Measurements from ENCODE around the gene GAB2.
A peak's percentile ranks its signal among the peaks of the same experiment; 100 is the strongest.

The GAB2 gene

DNA sequence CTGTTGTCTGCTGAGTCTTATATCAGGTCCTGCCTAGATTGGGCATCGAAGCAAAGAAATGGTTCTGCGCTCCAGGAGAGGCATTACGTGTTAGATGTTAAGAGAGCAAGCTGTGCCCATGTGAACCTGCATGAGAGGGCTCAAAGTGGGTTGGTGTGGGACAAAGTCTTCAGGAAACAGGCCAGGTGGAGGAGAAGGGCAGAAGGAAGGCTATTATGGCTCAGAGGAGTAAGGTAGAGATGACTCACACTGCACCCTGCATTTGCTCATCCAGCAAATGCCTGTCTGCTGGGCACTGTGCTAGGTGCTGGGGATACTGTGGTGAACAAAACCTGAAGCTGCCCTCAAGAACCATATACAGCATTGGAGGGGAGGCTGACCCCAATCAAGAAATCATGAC lies 223.1 kb downstream of the GAB2 start:
- H3K27ac ChIP-seq (ENCODE audit: low read depth in 2 of 2, low read length in 2 of 2), result no peak overlapping the region
- no peak overlapping the region for H3K9ac ChIP-seq (ENCODE audit: low read depth in 1 of 2, low read length in 2 of 2)
- peaks cover 3 to 4% of the 10 kb centered on the region in 2 donors for H3K4me1 ChIP-seq (ENCODE audit: control insufficient read depth in 2 of 2, insufficient read depth in 2 of 2, low read length in 2 of 2)
- H3K36me3 ChIP-seq (ENCODE audit: control insufficient read depth in 2 of 2, insufficient read depth in 2 of 2, low read length in 2 of 2), result peaks cover 3% of the 10 kb centered on the region in 2 donors
- no peaks in the 10 kb centered on the region for H3K9me3 ChIP-seq (ENCODE audit: control insufficient read depth in 2 of 2, low read length in 2 of 2)
- H3K4me3 ChIP-seq (ENCODE audit: low read length in 2 of 2), result no peak overlapping the region
- H3K27me3 ChIP-seq (ENCODE audit: control insufficient read depth in 2 of 2, insufficient read depth in 2 of 2, low read length in 2 of 2), result no peaks in the 10 kb centered on the region

DNA sequence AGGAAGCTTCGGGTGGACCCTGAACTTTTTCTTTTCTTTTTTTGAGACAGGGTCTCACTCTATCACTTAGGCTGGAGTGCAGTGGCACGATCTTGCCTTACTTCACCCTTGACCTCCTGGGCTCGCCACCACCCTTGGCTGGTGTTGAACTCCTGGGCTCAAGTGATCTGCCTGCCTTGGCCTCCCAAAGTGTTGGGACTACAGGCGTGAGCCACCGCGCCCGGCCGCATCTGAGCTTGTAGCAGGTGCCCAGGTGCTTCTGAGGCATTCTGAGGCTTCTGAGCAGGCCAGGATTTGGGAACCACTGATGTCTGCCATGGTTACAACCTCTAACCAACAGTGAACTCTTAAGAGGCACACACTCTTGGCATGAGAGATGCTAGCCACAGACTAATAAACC lies 223.8 kb downstream of the GAB2 start:
- peaks cover 8 to 10% of the 10 kb centered on the region in 2 donors for H3K4me1 ChIP-seq (ENCODE audit: control insufficient read depth in 2 of 2, insufficient read depth in 2 of 2, low read length in 2 of 2)
- H3K4me3 ChIP-seq (ENCODE audit: low read length in 2 of 2), result no peak overlapping the region
- no peak overlapping the region for H3K9ac ChIP-seq (ENCODE audit: low read depth in 1 of 2, low read length in 2 of 2)
- H3K9me3 ChIP-seq (ENCODE audit: control insufficient read depth in 2 of 2, low read length in 2 of 2), result no peaks in the 10 kb centered on the region
- H3K27ac ChIP-seq (ENCODE audit: low read depth in 2 of 2, low read length in 2 of 2), result no peak overlapping the region
- peaks cover 1 to 3% of the 10 kb centered on the region in 2 donors for H3K36me3 ChIP-seq (ENCODE audit: control insufficient read depth in 2 of 2, insufficient read depth in 2 of 2, low read length in 2 of 2)
- H3K27me3 ChIP-seq (ENCODE audit: control insufficient read depth in 2 of 2, insufficient read depth in 2 of 2, low read length in 2 of 2), result no peaks in the 10 kb centered on the region

- Histone ChIP-seq H3K4me3 (ENCODE audit: low read length in 2 of 2) (no peak overlapping the region), H3K27ac (ENCODE audit: low read depth in 2 of 2, low read length in 2 of 2) (no peak overlapping the region), H3K9me3 (ENCODE audit: control insufficient read depth in 2 of 2, low read length in 2 of 2) (no peaks in the 10 kb centered on the region), H3K4me1 (ENCODE audit: control insufficient read depth in 2 of 2, insufficient read depth in 2 of 2, low read length in 2 of 2) (peaks cover 8 to 11% of the 10 kb centered on the region in 2 donors), H3K9ac (ENCODE audit: low read depth in 1 of 2, low read length in 2 of 2) (no peak overlapping the region), H3K36me3 (ENCODE audit: control insufficient read depth in 2 of 2, insufficient read depth in 2 of 2, low read length in 2 of 2) (peaks cover 0 to 2% of the 10 kb centered on the region in 2 donors), H3K27me3 (ENCODE audit: control insufficient read depth in 2 of 2, insufficient read depth in 2 of 2, low read length in 2 of 2) (no peaks in the 10 kb centered on the region)
Measured at GRCh38 chr11:78192911-78193351, 224.7 kb downstream of the GAB2 start.

DNA sequence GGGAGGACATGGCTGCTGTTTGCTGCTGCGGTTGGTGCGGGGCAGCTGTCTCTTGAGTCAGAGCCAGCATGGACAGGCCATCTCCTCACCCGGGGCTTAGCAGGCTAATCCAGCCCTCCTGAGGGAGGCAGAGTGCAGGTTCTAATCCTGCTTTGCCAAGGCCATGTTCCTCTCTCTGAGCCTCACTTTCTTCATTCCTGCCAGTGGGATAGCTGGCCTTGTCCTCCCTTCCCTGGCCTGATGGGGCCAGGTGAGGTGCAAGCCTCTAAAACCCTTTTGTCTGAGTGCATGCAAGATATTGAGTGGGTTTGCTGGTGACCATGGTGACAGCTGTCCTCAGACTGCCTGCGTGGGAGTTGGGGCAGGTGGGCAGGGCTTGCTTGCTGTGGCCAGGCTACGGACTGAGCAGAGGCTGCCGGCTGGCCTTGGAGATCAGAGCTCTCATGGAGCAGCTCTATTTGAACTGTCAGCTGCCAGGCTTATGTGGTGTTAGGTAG lies 225.3 kb downstream of the GAB2 start:
- Histone ChIP-seq H3K9me3 (ENCODE audit: control insufficient read depth in 2 of 2, low read length in 2 of 2) (no peaks in the 10 kb centered on the region), H3K4me1 (ENCODE audit: control insufficient read depth in 2 of 2, insufficient read depth in 2 of 2, low read length in 2 of 2) (peaks cover 14 to 17% of the 10 kb centered on the region in 2 donors), H3K36me3 (ENCODE audit: control insufficient read depth in 2 of 2, insufficient read depth in 2 of 2, low read length in 2 of 2) (no peaks in the 10 kb centered on the region), H3K9ac (ENCODE audit: low read depth in 1 of 2, low read length in 2 of 2) (no peak overlapping the region), H3K27ac (ENCODE audit: low read depth in 2 of 2, low read length in 2 of 2) (no peak overlapping the region), H3K4me3 (ENCODE audit: low read length in 2 of 2) (no peak overlapping the region), H3K27me3 (ENCODE audit: control insufficient read depth in 2 of 2, insufficient read depth in 2 of 2, low read length in 2 of 2) (no peaks in the 10 kb centered on the region)

- H3K9me3 ChIP-seq (ENCODE audit: control insufficient read depth in 2 of 2, low read length in 2 of 2), result no peaks in the 10 kb centered on the region
- H3K4me1 ChIP-seq (ENCODE audit: control insufficient read depth in 2 of 2, insufficient read depth in 2 of 2, low read length in 2 of 2), result peaks cover 15 to 19% of the 10 kb centered on the region in 2 donors
- no peak overlapping the region for H3K9ac ChIP-seq (ENCODE audit: low read depth in 1 of 2, low read length in 2 of 2)
- H3K36me3 ChIP-seq (ENCODE audit: control insufficient read depth in 2 of 2, insufficient read depth in 2 of 2, low read length in 2 of 2), result peaks cover 0 to 3% of the 10 kb centered on the region in 2 donors
- no peak overlapping the region for H3K27ac ChIP-seq (ENCODE audit: low read depth in 2 of 2, low read length in 2 of 2)
- H3K4me3 ChIP-seq (ENCODE audit: low read length in 2 of 2), result no peak overlapping the region
- no peaks in the 10 kb centered on the region for H3K27me3 ChIP-seq (ENCODE audit: control insufficient read depth in 2 of 2, insufficient read depth in 2 of 2, low read length in 2 of 2)
Measured at GRCh38 chr11:78190871-78191538, 226.6 kb downstream of the GAB2 start.

GRCh38 chr11:78190374-78190773 lies 227.2 kb downstream of the GAB2 start:
- no peak overlapping the region for H3K27ac ChIP-seq (ENCODE audit: low read depth in 2 of 2, low read length in 2 of 2)
- no peak overlapping the region for H3K9ac ChIP-seq (ENCODE audit: low read depth in 1 of 2, low read length in 2 of 2)
- no peaks in the 10 kb centered on the region for H3K27me3 ChIP-seq (ENCODE audit: control insufficient read depth in 2 of 2, insufficient read depth in 2 of 2, low read length in 2 of 2)
- peaks cover 17 to 19% of the 10 kb centered on the region in 2 donors for H3K4me1 ChIP-seq (ENCODE audit: control insufficient read depth in 2 of 2, insufficient read depth in 2 of 2, low read length in 2 of 2)
- H3K4me3 ChIP-seq (ENCODE audit: low read length in 2 of 2), result no peak overlapping the region
- peaks cover 0 to 3% of the 10 kb centered on the region in 2 donors for H3K36me3 ChIP-seq (ENCODE audit: control insufficient read depth in 2 of 2, insufficient read depth in 2 of 2, low read length in 2 of 2)
- no peaks in the 10 kb centered on the region for H3K9me3 ChIP-seq (ENCODE audit: control insufficient read depth in 2 of 2, low read length in 2 of 2)

DNA sequence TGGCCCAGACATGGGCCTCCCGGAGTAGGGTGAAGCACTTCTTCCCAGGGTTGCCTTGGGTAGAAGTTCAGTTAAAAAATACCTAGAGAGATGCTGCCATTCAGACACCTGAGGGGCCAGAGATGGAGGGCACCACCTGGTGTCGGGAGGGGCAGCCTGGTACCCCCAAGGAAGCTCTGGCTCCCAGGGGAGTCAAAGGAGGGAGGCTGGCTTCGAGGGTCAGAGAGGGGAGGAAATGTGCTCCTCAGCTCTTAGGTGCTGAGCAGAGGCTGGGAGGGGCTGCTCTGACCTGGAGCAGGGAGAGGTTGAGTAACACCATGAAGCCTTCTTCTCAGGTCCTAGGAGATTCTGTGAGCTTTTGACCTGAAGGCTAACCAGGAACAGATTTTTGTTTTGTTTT lies 227.8 kb downstream of the GAB2 start:
- H3K4me3 ChIP-seq (ENCODE audit: low read length in 2 of 2), result peak overlapping the region in 1 of 2 donors; percentile 86
- no peak overlapping the region for H3K27ac ChIP-seq (ENCODE audit: low read depth in 2 of 2, low read length in 2 of 2)
- no peaks in the 10 kb centered on the region for H3K9me3 ChIP-seq (ENCODE audit: control insufficient read depth in 2 of 2, low read length in 2 of 2)
- no peaks in the 10 kb centered on the region for H3K27me3 ChIP-seq (ENCODE audit: control insufficient read depth in 2 of 2, insufficient read depth in 2 of 2, low read length in 2 of 2)
- peaks cover 0 to 3% of the 10 kb centered on the region in 2 donors for H3K36me3 ChIP-seq (ENCODE audit: control insufficient read depth in 2 of 2, insufficient read depth in 2 of 2, low read length in 2 of 2)
- peaks cover 17 to 19% of the 10 kb centered on the region in 2 donors for H3K4me1 ChIP-seq (ENCODE audit: control insufficient read depth in 2 of 2, insufficient read depth in 2 of 2, low read length in 2 of 2)
- H3K9ac ChIP-seq (ENCODE audit: low read depth in 1 of 2, low read length in 2 of 2), result peak overlapping the region in 1 of 2 donors; percentile 22

DNA sequence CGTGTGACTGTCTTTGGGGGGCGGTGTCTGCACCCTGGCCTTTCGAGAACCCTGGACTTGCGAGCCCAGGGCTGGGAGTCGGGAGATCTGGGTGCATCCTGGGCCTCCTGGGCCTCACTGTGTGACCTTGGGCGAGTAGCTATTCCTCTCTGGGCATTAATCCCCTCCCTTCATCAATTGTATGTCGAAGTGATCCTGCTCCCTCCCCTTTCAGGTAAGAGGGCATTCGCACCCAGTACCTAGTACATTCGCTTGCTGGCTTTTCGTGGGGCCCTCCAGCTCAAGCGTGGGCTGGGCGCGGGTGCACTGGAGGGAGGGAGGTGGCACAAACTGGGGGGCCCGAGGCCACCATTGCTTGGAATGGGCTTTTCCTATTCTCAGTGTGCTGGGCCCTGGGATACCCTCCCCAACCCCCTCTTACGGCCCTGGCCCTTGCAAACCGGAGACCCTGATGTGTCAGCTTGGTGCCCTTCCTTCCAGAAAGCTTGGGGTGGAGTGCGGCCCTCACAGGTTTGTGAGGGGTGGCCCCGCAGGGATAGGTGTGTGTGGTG lies 228.4 kb downstream of the GAB2 start:
- Histone ChIP-seq H3K27me3 (ENCODE audit: control insufficient read depth in 2 of 2, insufficient read depth in 2 of 2, low read length in 2 of 2) (no peaks in the 10 kb centered on the region), H3K4me3 (ENCODE audit: low read length in 2 of 2) (peak overlapping the region; percentile 86 to 96), H3K4me1 (ENCODE audit: control insufficient read depth in 2 of 2, insufficient read depth in 2 of 2, low read length in 2 of 2) (peaks cover 17 to 19% of the 10 kb centered on the region in 2 donors), H3K9me3 (ENCODE audit: control insufficient read depth in 2 of 2, low read length in 2 of 2) (no peaks in the 10 kb centered on the region), H3K36me3 (ENCODE audit: control insufficient read depth in 2 of 2, insufficient read depth in 2 of 2, low read length in 2 of 2) (peaks cover 0 to 3% of the 10 kb centered on the region in 2 donors), H3K9ac (ENCODE audit: low read depth in 1 of 2, low read length in 2 of 2) (peak overlapping the region; percentile 60 to 79), H3K27ac (ENCODE audit: low read depth in 2 of 2, low read length in 2 of 2) (peak overlapping the region; percentile 51 to 88)

- Histone ChIP-seq H3K36me3 (ENCODE audit: control insufficient read depth in 2 of 2, insufficient read depth in 2 of 2, low read length in 2 of 2) (peaks cover 0 to 3% of the 10 kb centered on the region in 2 donors), H3K9ac (ENCODE audit: low read depth in 1 of 2, low read length in 2 of 2) (peak within 1 kb of the TSS; percentile 70 to 79), H3K4me1 (ENCODE audit: control insufficient read depth in 2 of 2, insufficient read depth in 2 of 2, low read length in 2 of 2) (peaks cover 17 to 19% of the 10 kb centered on the region in 2 donors), H3K27ac (ENCODE audit: low read depth in 2 of 2, low read length in 2 of 2) (peak within 1 kb of the TSS; percentile 82 to 88), H3K9me3 (ENCODE audit: control insufficient read depth in 2 of 2, low read length in 2 of 2) (no peaks in the 10 kb centered on the region), H3K27me3 (ENCODE audit: control insufficient read depth in 2 of 2, insufficient read depth in 2 of 2, low read length in 2 of 2) (no peaks in the 10 kb centered on the region), H3K4me3 (ENCODE audit: low read length in 2 of 2) (peak within 1 kb of the TSS; percentile 86 to 96)
Measured at GRCh38 chr11:78188286-78189173, 229.1 kb downstream of the GAB2 start, which contains the start of the genes KCTD21 and USP35. Gene KCTD21 (minus strand): TSS chr11:78188626. CDS start chr11:78174554, 14,072 bp downstream. Gene USP35 (plus strand): TSS chr11:78188919. CDS start chr11:78196246, 7,327 bp downstream.

Data from mucosa of rectum (tissue), 2 donors.